BLaER1 (cell line): ENCODE measurements around the gene CEP135.
A peak's percentile ranks its signal among the peaks of the same experiment; 100 is the strongest.
"Not testable (repeated sequence)": the region's sequence is repeated elsewhere in the genome, so short reads cannot be mapped to it uniquely, and the experiment has no call there.

Experiments
- H3K27ac ChIP-seq: shearing (Covaris generic); formaldehyde crosslinking; 2 replicates; pipeline ENCODE4 v1.8.1; 2022
- H3K27me3 ChIP-seq: shearing (Covaris generic); formaldehyde crosslinking; 2 replicates; pipeline ENCODE4 v1.8.1; 2022
- H3K36me3 ChIP-seq: shearing (Covaris generic); formaldehyde crosslinking; 2 replicates; pipeline ENCODE4 v1.8.1; 2022
- H3K4me1 ChIP-seq: shearing (Covaris generic); formaldehyde crosslinking; 2 replicates; pipeline ENCODE4 v1.8.1; 2022
- H3K4me2 ChIP-seq: shearing (Covaris generic); formaldehyde crosslinking; 2 replicates; pipeline ENCODE4 v1.8.1; 2022
- H3K4me3 ChIP-seq: shearing (Covaris generic); formaldehyde crosslinking; 2 replicates; pipeline ENCODE4 v1.8.1; 2022
- H3K9ac ChIP-seq: shearing (Covaris generic); formaldehyde crosslinking; 2 replicates; pipeline ENCODE4 v1.8.1; 2022
- H3K9me3 ChIP-seq: shearing (Covaris generic); formaldehyde crosslinking; 2 replicates; pipeline ENCODE4 v1.8.1; 2022
- H4K20me1 ChIP-seq: shearing (Covaris generic); formaldehyde crosslinking; 2 replicates; pipeline ENCODE4 v1.8.1; 2022
- Cebpa-rat ChIP-seq: shearing (Covaris generic); IDR thresholded peaks from 2 replicates; pipeline ENCODE4 v1.8.1; 2022

Gene CEP135

GRCh38 chr4:56060036-56060435, 111.3 kb downstream of the CEP135 start:
- H3K36me3 ChIP-seq, result peaks cover 53% of the 10 kb centered on the region
- TF ChIP-seq Cebpa-rat, result no peak
- H3K4me2 ChIP-seq, result no peak overlapping the region
- H3K27ac ChIP-seq, result no peak overlapping the region
- H3K9me3 ChIP-seq, result peaks cover 28% of the 10 kb centered on the region
- H4K20me1 ChIP-seq, result peaks cover 42% of the 10 kb centered on the region
- H3K9ac ChIP-seq, result no peak overlapping the region
- H3K27me3 ChIP-seq, result no peaks in the 10 kb centered on the region
- peaks cover 28% of the 10 kb centered on the region for H3K4me1 ChIP-seq
- H3K4me3 ChIP-seq, result no peak overlapping the region

DNA sequence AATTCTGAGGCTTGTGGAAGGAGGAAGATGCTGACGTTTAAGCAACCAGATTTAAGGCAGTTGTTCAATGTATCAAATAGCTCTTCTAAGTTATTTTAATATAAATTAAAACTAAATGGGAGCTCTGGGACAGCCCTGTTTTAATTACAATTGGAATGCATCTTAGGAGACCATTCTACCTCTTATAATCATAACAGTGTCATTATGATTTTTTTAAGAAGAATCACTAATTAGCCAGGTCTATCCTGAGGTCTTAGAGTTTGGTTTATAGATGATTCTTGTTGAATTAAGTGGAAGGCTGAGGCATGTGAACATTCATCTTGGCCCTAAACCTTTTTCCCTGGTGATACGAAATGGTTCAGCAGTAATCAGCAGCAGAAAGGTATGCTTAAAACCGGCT, 113.4 kb downstream of the CEP135 start:
- H3K4me1 ChIP-seq, result peaks cover 7% of the 10 kb centered on the region; the same call in 1 of the 2 replicates
- no peak overlapping the region for H3K4me3 ChIP-seq
- H4K20me1 ChIP-seq, result peaks cover 22% of the 10 kb centered on the region
- H3K27ac ChIP-seq, result no peak overlapping the region
- H3K9me3 ChIP-seq, result peaks cover 33% of the 10 kb centered on the region
- no peak overlapping the region for H3K4me2 ChIP-seq
- no peak for TF ChIP-seq Cebpa-rat
- no peak overlapping the region for H3K9ac ChIP-seq
- H3K36me3 ChIP-seq, result peaks cover 59% of the 10 kb centered on the region
- H3K27me3 ChIP-seq, result no peaks in the 10 kb centered on the region

DNA sequence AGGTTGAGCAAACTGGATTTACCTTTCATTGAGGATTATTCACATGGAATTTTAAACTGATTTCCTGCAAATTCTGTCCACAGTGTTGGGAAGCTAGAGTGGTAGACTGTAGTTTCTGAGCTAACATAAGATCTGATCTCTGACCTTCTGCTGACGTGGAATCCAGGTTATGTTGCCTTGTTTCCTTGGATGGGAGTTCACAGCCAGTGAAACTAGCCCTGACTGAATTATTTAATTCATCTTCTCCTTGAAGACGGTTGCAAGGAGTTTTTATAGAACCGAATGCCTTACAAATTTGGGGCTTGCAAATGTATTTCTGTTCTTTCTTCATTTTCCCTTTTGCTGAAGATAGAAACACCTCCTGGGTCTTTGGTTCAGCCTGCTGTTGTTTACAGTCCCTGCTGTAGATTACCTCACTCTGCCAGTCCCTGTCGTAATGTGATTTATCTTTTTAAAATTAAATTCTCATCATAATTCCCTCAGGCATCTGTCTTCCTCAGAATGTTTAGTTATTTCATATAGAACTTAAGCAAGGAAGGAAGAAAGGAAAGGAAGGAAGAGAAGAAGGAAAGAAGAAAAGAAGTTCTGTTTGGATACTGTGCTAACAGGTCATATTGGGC, 113.9 kb downstream of the CEP135 start:
- Histone ChIP-seq H3K9ac (no peak overlapping the region), H3K4me1 (peaks cover 6% of the 10 kb centered on the region; the same call in 1 of the 2 replicates), H3K36me3 (peaks cover 64% of the 10 kb centered on the region), H3K4me3 (no peak overlapping the region), H3K27ac (no peak overlapping the region), H4K20me1 (peaks cover 19% of the 10 kb centered on the region), H3K27me3 (no peaks in the 10 kb centered on the region), H3K4me2 (no peak overlapping the region), H3K9me3 (peaks cover 33% of the 10 kb centered on the region)
- no peak for TF ChIP-seq Cebpa-rat

- Histone ChIP-seq H3K27ac (no peak overlapping the region), H3K4me2 (no peak overlapping the region), H3K4me1 (peaks cover 6% of the 10 kb centered on the region; the same call in 1 of the 2 replicates), H3K9me3 (peaks cover 62% of the 10 kb centered on the region), H4K20me1 (peaks cover 6% of the 10 kb centered on the region; the same call in 1 of the 2 replicates), H3K4me3 (no peak overlapping the region), H3K9ac (no peak overlapping the region), H3K27me3 (no peaks in the 10 kb centered on the region), H3K36me3 (peaks cover 73% of the 10 kb centered on the region)
- TF ChIP-seq Cebpa-rat, result no peak
These were observed 117.7 kb downstream of the CEP135 start for GRCh38 chr4:56066493-56066892.

DNA sequence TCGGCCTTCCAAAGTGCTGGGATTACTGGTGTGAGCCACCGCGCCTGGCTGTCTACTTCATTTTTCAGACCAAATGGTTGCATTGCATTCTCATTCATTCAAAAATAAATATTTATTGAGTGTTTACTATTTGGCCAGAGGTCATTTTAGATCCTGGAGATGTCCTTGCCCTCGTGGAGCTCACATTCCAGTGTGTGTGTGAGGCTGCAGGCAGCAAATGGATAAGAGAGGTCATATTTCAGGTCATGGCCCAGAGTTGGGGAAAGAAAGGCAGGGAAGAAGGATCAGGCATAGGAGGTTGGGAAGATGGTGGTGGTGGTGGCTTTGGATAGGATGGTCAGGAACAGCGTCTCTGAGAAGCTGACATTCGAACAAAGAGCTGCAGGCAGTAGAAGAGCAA, 119.1 kb downstream of the CEP135 start:
- peaks cover 70% of the 10 kb centered on the region for H3K9me3 ChIP-seq
- TF ChIP-seq Cebpa-rat, result no peak
- no peaks in the 10 kb centered on the region for H4K20me1 ChIP-seq
- H3K36me3 ChIP-seq, result peaks cover 66% of the 10 kb centered on the region
- no peak overlapping the region for H3K4me2 ChIP-seq
- H3K27me3 ChIP-seq, result no peaks in the 10 kb centered on the region
- H3K4me3 ChIP-seq, result no peak overlapping the region
- peaks cover 5% of the 10 kb centered on the region; the same call in 1 of the 2 replicates for H3K4me1 ChIP-seq
- H3K9ac ChIP-seq, result no peak overlapping the region
- H3K27ac ChIP-seq, result no peak overlapping the region

- Histone ChIP-seq H3K36me3 (peaks cover 52% of the 10 kb centered on the region), H3K9me3 (peaks cover 82% of the 10 kb centered on the region)
- H3K4me1 ChIP-seq, H3K27me3 ChIP-seq, H3K27ac ChIP-seq, H3K9ac ChIP-seq, H3K4me3 ChIP-seq, H3K4me2 ChIP-seq, H4K20me1 ChIP-seq: not testable (repeated sequence)
These were observed 124.0 kb downstream of the CEP135 start for GRCh38 chr4:56072730-56073129.

DNA sequence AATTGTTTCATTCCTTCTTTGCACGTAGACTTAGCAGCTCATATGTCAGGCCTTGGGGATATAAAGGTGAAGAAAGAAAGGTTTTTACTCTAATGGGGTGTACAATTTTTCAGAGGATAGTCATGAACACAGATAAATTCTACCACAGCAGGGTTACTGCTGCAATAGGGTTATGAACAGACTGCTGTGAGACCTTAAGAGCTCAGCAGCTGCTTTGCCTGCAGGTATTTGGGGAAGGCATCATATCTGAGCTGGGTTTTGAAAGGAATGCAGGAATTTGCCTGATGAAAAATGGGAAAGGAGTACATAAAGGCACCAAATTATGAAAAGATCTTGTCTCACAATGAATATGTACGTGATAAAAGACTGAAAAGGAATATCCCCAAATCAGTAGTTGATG, 128.9 kb downstream of the CEP135 start:
- no peak for TF ChIP-seq Cebpa-rat
- H4K20me1 ChIP-seq, result no peaks in the 10 kb centered on the region
- peaks cover 18% of the 10 kb centered on the region for H3K36me3 ChIP-seq
- H3K4me1 ChIP-seq, result peaks cover 11% of the 10 kb centered on the region
- no peak overlapping the region for H3K4me2 ChIP-seq
- H3K4me3 ChIP-seq, result no peak overlapping the region
- no peaks in the 10 kb centered on the region for H3K27me3 ChIP-seq
- peaks cover 39% of the 10 kb centered on the region for H3K9me3 ChIP-seq
- no peak overlapping the region for H3K27ac ChIP-seq
- H3K9ac ChIP-seq, result no peak overlapping the region

DNA sequence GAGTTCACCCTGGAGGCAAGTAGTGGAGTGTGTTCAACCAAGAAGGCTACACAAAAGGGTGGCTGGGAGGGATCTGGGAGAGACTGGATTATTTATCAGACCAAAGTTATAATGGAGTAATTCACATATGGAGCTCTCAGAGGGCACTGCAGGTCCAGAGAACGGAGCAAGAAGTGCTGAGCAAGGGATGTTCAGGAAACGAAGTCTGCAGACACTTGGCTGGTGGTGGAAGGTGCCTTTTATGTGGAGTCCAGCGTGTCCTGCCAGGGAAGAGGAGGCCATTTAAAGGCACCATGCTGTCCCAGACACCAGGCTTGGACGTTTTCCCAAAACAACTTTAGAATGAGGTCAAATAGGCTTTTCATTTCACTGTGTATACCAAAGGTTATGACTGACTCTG, 130.1 kb downstream of the CEP135 start:
- peaks cover 18% of the 10 kb centered on the region for H3K36me3 ChIP-seq
- H3K4me2 ChIP-seq, result no peak overlapping the region
- H3K9ac ChIP-seq, result no peak overlapping the region
- peaks cover 34% of the 10 kb centered on the region for H3K9me3 ChIP-seq
- no peak for TF ChIP-seq Cebpa-rat
- no peak overlapping the region for H3K27ac ChIP-seq
- peaks cover 21% of the 10 kb centered on the region for H3K4me1 ChIP-seq
- H3K27me3 ChIP-seq, result no peaks in the 10 kb centered on the region
- no peak overlapping the region for H3K4me3 ChIP-seq
- H4K20me1 ChIP-seq, result no peaks in the 10 kb centered on the region

DNA sequence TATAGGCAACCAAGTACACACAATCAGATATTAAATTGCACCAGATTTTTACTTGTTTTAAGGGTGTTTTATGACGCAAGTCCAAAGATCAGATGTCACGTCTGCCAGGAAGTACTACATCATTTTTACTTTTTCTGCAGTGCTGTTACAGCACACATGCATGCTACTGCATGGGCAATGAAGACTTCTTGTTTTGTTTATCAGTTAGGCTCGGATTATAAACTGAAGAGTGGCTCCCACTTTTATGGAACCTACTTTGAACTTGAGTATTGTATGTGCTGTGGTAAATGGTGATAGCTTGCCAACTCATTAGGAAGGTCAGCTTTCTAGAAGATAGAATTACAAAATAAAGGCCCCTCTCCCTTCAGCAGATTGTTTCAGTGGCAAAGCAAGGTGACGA, 131.6 kb downstream of the CEP135 start:
- Histone ChIP-seq H4K20me1 (no peaks in the 10 kb centered on the region), H3K9me3 (peaks cover 24% of the 10 kb centered on the region), H3K4me3 (no peak overlapping the region), H3K27ac (no peak overlapping the region), H3K36me3 (peaks cover 18% of the 10 kb centered on the region), H3K27me3 (no peaks in the 10 kb centered on the region), H3K4me2 (no peak overlapping the region), H3K9ac (no peak overlapping the region), H3K4me1 (peaks cover 36% of the 10 kb centered on the region)
- no peak for TF ChIP-seq Cebpa-rat

DNA sequence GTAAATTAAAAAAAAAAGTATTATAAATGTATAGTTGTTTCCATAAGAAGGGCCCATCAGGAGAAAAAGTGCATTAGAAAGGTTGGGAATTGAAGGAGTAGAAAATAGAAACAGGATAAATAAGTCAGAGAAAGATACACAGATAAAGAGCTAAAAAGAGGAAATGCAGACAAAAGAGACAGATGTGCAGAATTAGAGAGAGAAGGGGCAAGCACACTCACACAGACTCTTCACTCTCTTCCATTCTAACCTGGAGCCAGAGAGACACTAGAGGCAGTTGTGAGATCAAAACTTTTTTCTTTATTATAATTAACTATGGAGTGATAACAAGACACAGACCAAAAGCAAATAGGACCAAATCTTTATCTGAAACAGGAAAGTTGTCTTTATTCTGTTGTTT, 134.1 kb downstream of the CEP135 start:
- no peak for TF ChIP-seq Cebpa-rat
- Histone ChIP-seq H3K4me2 (peak overlapping the region; percentile 40), H3K9ac (no peak overlapping the region), H3K27me3 (no peaks in the 10 kb centered on the region), H3K27ac (peak overlapping the region; percentile 47), H3K36me3 (0 out of 2 replicates have a peak, but pooled peaks cover 5% of the 10 kb centered on the region), H3K9me3 (no peaks in the 10 kb centered on the region), H4K20me1 (no peaks in the 10 kb centered on the region), H3K4me3 (no peak overlapping the region), H3K4me1 (peaks cover 57% of the 10 kb centered on the region)
